IPS-NIHi7 (cell line): Measurements from ENCODE around the gene CD82.

Experiments used
- DNase-seq: peaks from one replicate; pipeline ENCODE4 v3.0.0; 2012; ENCODE audit warnings: mixed read lengths; ENCODE audit errors: extremely low spot score

Gene CD82

DNA sequence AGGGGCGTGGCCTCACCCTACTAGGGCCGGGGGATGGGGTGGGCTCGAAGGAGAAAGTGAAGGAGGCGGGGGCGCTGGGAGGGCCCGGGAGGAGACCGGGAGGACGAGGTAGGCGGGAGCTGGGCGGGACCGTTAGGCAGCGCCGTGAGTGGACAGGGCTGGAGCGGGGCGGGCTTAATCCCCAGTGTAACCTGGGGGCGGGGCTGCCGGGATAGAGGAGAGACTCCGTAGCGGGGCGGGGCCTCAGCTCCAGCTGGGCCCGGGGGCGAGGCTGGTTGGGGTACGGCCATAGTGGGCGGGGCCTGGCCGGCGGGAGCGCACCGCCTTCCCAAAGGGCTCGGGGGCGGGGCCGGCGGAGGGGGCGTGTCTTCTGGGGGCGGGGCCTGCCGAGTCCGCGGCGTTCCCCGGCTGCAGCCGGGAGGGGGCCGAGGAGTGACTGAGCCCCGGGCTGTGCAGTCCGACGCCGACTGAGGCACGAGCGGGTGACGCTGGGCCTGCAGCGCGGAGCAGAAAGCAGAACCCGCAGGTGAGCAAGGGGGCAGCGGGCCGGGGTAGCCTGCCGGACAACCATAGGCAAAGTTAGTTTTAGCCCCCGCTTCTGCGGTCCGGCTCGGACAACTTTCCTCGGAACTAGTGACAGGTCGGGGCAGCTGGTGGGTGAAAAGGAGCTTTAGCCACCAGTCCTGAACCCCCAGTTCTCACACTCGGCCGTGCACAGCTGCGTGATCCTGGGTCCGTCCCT, at the start of gene CD82:
TSS of gene CD82 (plus strand) at position 453 of the 742 bp plus-strand sequence. CDS start 29,000 bp downstream, outside the sequence.
- peak; percentile 97 for DNase-seq

- no peak for DNase-seq
Measured at GRCh38 chr11:44516688-44517507, 48.6 kb upstream of the CD82 start.

DNA sequence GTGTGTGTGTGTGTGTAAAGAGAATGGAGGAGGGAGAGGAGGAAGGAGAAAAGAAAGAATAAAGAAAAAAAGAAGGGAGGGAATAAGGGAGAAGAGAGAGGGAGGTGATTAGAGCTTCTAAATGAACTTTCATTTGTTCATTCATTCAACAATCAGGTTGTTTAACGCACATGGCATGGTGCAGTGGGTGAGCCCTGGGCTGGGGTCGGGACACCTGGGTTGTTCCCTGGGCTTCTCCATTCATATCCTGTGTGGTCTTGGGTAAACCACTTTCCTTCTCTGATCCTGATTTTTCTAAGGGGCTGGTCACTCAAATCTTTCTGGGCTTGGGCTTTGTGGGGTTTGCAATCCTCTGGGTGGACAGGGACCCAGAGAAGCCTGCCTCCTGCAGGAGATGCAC, 47.9 kb upstream of the CD82 start:
- no peak for DNase-seq

DNA sequence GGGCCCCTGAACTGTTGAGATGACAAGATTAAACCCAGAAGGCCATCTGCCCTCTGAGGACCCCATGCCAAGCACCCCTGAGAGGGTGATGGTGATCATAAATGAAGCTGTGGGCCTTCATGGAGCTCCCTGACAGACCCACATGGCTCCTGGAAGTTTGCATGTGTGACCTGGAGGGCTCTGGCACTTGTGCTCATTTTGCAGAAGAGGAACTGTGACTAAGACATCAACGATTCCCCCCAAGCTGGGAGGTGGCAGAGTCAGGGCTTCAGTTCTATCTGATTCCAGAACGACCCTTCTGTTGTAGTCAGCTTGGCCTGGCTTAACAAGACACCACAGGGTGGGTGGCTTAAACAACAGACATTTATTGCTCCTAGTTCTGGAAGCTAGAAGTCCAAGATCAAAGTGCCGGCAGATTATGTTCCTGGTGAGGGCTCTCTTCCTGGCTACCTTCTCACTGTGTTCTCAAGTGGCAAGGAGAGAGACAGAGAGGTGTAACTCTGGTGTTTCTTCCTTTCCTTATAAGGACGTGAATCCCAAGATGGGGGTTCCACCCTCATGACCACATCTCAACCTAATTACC, 46.4 kb upstream of the CD82 start:
- no peak for DNase-seq

- no peak for DNase-seq
Measured at GRCh38 chr11:44519989-44520737, 45.3 kb upstream of the CD82 start.

DNA sequence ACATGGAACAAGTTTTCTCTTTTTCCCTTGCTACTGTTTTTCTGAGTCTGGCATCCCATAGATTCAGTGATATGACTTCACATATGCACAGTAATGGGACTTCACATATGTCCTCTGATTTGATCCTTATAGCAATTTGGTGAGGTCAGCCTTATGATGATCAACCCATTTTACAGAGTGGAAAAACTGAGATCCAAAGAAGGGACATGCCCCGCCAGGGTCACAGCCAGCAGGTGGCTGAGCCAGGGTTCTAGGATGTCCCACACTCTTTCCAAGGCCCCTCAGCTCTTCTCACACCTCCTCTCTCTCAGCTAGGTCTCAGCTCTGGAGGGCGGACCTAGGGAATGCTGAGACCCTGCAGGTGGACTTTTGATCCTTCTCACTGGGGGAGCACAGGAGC, 44.3 kb upstream of the CD82 start:
- DNase-seq, result no peak

DNA sequence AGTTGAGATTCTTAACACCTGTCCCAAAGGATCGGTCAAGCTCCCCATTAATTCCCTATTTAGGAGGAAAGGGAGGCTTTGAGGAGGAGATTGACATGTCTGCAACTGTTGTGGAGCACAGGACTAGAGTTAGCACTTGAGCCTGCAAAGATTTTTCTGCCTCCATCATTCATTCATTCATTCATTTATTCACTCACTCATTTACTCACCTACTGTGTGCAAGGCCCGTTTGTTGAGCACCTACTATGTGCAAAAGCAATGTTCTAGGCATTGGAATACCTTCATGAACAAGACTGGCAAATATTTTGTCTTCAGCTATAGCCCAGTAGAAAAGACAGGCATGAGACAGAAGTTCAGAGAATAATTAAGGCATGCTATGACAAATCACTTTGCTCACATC, 43.2 kb upstream of the CD82 start:
- DNase-seq, result no peak

GRCh38 chr11:44524346-44524745, 41.1 kb upstream of the CD82 start:
- DNase-seq, result no peak

DNA sequence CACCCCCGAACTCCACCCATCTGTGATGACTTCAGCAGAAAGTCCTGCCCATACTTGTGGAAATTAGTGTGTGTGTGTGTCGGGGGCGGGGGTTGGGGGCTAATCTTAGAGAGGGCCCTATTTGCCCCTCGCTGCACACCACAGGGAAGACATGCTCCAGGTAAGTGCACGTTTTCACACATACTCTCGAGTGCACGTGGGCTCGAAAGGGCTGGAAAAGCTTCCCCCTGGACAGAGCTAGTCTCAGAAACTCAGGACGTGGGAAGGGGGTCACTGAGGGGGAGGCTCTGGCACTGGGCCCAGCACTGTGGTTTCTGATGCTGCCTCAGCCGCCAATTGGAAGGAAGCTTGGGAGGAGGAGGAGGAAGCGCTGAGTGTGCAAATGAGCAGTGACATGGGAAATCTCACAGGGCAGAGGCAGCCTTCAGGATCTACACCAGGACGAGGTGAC, 40.7 kb upstream of the CD82 start:
- no peak for DNase-seq

GRCh38 chr11:44525473-44526252, 39.8 kb upstream of the CD82 start:
- DNase-seq, result no peak

- DNase-seq, result no peak
Measured at GRCh38 chr11:44526438-44526837, 39.0 kb upstream of the CD82 start.

DNA sequence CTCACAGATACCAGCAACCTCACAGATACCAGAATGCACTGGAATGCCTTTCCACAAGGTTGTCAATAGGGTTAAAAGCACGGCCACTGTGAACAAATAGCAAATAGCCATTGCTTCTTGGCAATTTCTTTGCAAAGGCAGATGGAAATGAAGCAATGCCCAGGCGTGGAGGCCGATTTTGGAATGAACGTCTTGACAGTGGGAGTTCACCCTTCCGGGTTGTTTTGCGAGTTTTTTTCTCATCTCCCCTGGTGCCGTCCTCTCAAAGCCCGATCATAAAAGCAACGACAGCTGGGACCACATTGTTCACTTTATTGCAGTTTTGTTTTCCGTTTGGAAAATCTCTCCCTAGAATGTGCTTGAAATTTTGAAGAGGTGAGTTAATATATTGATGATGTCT, 38.0 kb upstream of the CD82 start:
- DNase-seq, result no peak

GRCh38 chr11:44528103-44528502, 37.4 kb upstream of the CD82 start:
- DNase-seq, result no peak

DNA sequence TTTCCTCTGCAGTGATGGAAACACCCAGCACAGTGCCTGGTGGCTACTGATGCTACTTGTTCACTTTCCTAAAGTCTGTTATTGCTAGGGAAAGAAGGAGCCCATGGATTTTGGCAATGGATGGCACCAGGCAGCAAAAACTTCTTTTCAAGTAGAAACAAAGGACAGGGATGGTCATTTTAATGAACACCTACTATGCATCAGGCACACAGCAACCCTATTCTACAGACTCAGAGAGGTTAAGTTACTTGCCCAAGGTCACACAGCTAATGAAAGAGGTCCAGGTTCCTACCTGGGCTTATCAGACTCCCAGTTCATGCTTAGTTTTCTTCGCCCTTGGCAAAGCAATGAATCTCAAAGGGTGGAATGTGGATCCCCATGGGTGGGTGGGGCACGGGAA, 36.9 kb upstream of the CD82 start:
- no peak for DNase-seq

DNA sequence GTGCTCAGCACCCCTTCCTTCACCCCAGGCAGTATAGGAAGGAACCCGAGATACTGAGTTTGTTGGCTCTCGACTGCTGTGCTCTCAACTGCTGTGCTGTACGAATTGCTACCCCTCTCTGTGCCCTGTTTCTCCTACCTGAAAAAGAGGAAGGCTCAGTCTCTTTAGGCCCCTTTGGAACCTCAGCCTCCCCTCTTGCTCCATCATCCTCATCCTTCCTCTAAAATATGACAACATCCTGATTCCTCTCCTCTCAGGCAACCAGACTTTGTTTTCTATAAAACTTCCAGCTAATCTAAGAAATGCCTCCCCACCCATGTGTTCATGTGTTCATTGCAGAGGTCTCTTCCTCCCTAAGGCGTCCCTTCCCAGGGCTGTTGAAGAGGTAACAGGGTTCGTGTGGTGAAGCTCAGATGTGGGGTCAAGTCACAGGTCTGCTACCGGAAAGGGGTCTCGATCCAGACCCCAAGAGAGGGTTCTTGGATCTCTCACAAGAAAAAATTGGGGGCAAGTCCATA, 35.5 kb upstream of the CD82 start:
- DNase-seq, result no peak

DNA sequence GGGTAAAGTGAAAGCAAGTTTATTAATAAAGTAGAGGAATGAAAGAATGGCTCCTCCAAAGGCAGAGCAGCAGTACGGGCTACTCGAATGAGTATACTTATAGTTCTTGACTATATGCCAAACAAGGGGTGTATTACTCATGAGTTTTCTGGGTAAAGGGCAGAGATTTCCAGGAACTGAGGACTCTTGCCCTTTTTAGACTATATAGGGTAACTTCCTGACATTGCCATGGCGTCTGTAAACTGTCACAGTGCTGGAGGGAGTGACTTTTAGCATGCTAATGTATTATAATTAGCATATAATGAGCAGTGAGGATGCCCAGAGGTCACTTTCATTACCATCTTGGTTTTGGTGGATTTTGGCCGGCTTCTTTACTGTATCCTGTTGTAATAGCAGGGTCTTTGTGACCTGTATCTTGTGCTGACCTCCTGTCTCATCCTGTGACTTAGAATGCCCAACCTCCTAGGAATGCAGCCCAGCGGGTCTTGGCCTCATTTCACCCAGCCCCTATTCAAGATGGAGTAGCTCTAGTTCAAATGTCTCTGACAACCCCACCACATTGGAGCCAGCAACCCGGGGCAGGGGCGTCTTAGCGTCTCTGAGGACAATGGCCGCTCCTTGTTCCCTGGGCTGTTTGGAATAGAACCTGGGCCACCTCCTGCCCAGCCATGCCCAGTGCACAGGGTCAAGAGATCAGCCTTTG, 34.9 kb upstream of the CD82 start:
- DNase-seq, result no peak

GRCh38 chr11:44531116-44531504, 34.4 kb upstream of the CD82 start:
- no peak for DNase-seq

DNA sequence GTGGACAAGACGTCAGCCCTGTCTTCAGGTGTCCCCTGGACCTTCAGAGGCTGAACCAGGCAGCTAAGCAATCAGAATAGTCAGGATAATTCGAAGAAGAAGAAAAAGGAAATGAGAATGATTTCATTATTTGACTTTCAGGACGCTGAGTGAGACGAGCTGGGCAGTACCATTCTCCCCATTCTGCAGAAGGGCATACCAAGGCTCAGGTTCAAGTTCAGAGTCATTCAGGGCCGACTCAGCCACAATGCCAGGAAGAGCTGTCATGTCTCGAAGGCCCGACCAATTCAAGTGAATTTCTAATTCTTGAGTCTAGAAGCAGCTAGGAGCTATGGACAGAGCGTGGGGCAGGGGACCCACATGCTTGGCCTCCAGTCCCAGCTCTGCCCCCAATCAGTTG, 33.8 kb upstream of the CD82 start:
- no peak for DNase-seq

- no peak for DNase-seq
Measured at GRCh38 chr11:44532809-44533208, 32.7 kb upstream of the CD82 start.
